Parathyroid adenoma (tissue), 2 donors: ENCODE measurements around the gene TNFRSF12A.

Experiments
- H2AFZ ChIP-seq: fragments of 300-600 bp; sonication (generic); one replicate; pipeline ENCODE4 v1.7.0; 2017; ENCODE audit warnings: antibody characterized with exemption, mild to moderate bottlenecking
- H3K27ac ChIP-seq: fragments of 300-600 bp; sonication (generic); one replicate; pipeline ENCODE4 v1.7.0; 2017
- H3K27me3 ChIP-seq: fragments of 300-600 bp; sonication (generic); one replicate; pipeline ENCODE4 v1.7.0; 2017; ENCODE audit warnings: low read length; ENCODE audit not compliant: control insufficient read depth, insufficient read depth
- H3K36me3 ChIP-seq: fragments of 300-600 bp; sonication (generic); one replicate; pipeline ENCODE4 v1.7.0; 2017; ENCODE audit warnings: low read length; ENCODE audit not compliant: control insufficient read depth, insufficient read depth
- H3K4me1 ChIP-seq: fragments of 300-600 bp; sonication (generic); one replicate; pipeline ENCODE4 v1.7.0; 2017; ENCODE audit warnings: control low read depth
- H3K4me2 ChIP-seq: fragments of 300-600 bp; sonication (generic); one replicate; pipeline ENCODE4 v1.7.0; 2017; ENCODE audit warnings: low read length
- H3K4me3 ChIP-seq: fragments of 300-600 bp; sonication (generic); one replicate; pipeline ENCODE4 v1.7.0; 2017; ENCODE audit warnings: low read depth, low read length
- H3K79me2 ChIP-seq: fragments of 300-600 bp; sonication (generic); one replicate; pipeline ENCODE4 v1.7.0; 2017; ENCODE audit warnings: control low read depth
- H3K9ac ChIP-seq: fragments of 300-600 bp; sonication (generic); one replicate; pipeline ENCODE4 v1.7.0; 2017; ENCODE audit warnings: mild to moderate bottlenecking
- H3K9me3 ChIP-seq: fragments of 300-600 bp; sonication (generic); one replicate; pipeline ENCODE4 v1.7.0; 2017; ENCODE audit warnings: low read length; ENCODE audit not compliant: control insufficient read depth
- TF ChIP-seq, protein P1 (sequence below): fragments of 300-600 bp; sonication (generic); IDR thresholded peaks from one replicate; pipeline ENCODE4 v1.7.0; 2017; ENCODE audit warnings: antibody characterized with exemption, mild to moderate bottlenecking
- donor health status: primary hyperparathyroidism.

TNFRSF12A gene

DNA sequence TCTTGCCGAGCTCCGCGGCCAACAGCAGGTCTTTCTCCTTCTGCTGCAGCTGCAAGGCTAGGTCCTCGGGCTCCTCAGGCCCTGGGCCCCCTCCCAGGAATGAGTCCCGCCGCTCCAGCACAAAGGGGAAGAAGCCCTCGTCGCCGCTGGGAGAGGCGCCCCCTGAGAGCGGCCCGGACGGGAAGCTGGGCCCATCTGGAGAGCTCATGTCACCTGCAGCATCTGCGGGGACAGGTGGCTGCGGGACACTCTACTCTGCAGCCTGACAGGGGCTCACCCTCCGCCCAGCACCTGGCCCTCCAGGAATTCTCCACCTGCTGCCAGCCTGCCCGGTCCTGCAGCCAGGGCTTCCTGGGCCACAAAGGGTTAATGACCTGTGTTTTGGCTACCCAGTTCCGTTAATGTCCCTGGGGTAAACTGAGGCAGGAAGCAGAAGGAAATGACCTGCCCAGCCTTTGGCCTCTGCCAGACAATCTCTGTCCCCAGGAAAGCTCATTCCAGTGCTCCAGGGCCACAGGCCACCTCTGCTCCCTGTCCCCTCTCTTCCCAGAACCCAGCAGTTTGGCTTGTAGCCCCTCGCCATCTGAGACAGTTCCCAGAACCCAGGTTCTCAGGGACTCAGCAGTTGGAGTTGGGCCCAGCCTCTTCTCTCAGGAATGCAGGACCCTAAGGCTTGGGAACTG lies 15.3 kb downstream of the TNFRSF12A start:
- H3K4me1 ChIP-seq, result no peaks in the 10 kb centered on the region
- no peaks in the 10 kb centered on the region for H3K27me3 ChIP-seq
- peak overlapping the region; percentile 36 for H3K4me3 ChIP-seq
- H3K9ac ChIP-seq, result no peak overlapping the region
- H2AFZ ChIP-seq, result no peak overlapping the region
- TF ChIP-seq, protein P1, sequence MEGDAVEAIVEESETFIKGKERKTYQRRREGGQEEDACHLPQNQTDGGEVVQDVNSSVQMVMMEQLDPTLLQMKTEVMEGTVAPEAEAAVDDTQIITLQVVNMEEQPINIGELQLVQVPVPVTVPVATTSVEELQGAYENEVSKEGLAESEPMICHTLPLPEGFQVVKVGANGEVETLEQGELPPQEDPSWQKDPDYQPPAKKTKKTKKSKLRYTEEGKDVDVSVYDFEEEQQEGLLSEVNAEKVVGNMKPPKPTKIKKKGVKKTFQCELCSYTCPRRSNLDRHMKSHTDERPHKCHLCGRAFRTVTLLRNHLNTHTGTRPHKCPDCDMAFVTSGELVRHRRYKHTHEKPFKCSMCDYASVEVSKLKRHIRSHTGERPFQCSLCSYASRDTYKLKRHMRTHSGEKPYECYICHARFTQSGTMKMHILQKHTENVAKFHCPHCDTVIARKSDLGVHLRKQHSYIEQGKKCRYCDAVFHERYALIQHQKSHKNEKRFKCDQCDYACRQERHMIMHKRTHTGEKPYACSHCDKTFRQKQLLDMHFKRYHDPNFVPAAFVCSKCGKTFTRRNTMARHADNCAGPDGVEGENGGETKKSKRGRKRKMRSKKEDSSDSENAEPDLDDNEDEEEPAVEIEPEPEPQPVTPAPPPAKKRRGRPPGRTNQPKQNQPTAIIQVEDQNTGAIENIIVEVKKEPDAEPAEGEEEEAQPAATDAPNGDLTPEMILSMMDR, result no peak
- no peaks in the 10 kb centered on the region for H3K9me3 ChIP-seq
- no peaks in the 10 kb centered on the region for H3K36me3 ChIP-seq
- H3K4me2 ChIP-seq, result peak overlapping the region; percentile 48
- H3K79me2 ChIP-seq, result no peaks in the 10 kb centered on the region
- H3K27ac ChIP-seq, result no peak overlapping the region

DNA sequence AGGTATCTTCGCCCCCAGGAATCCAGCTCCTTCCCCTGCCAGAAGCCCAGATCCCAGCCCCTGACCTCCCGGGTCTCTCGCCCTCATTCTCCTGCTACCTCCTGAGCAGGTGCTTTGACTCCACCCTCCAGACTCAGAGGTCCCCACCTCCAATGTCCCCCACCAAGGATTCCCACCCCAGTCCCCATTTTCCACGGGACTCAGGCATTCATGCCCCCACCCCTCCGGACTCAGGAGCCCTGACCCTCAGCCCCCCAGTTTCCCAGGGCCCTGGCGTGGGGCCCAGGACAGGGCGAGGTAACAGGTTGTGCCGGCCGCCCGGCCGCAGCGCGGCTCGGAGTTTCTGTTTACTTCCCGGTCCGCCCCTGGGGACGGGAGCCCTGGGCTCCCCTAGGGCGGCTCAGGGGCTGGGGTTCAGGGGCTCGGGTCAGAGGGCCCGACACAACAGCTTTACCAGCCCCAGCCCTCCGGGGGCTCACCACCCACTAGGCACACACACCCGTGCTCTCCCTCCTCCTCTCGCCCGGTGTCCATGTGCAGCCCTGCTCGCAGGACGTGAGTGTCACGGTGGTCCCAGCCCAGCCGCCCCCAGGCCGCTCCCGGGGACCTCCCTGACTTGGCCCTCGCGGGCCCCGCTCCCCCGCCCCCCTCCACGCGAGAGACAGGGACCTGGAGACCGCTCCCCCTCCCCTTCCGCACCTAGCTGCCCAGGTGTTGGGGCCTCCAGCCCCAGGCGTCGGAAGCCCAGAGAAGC lies 16.0 kb downstream of the TNFRSF12A start:
- Histone ChIP-seq H3K27ac (no peak overlapping the region), H3K9me3 (no peaks in the 10 kb centered on the region), H3K79me2 (no peaks in the 10 kb centered on the region), H3K9ac (no peak overlapping the region), H3K4me3 (peak overlapping the region; percentile 36), H3K27me3 (no peaks in the 10 kb centered on the region), H3K36me3 (no peaks in the 10 kb centered on the region), H2AFZ (peak overlapping the region; percentile 67), H3K4me2 (peak overlapping the region; percentile 48), H3K4me1 (no peaks in the 10 kb centered on the region)
- TF ChIP-seq, protein P1, result no peak

GRCh38 chr16:3036726-3037315 lies 16.7 kb downstream of the TNFRSF12A start, which contains the start of gene BICDL2:
Gene BICDL2 (minus strand): TSS chr16:3036944. CDS start chr16:3035496, 1,448 bp downstream.
- H3K4me2 ChIP-seq, result peak within 1 kb of the TSS; percentile 48
- no peaks in the 10 kb centered on the region for H3K9me3 ChIP-seq
- TF ChIP-seq, protein P1, result no peak
- H3K27ac ChIP-seq, result no peak within 1 kb of the TSS
- H3K36me3 ChIP-seq, result no peaks in the 10 kb centered on the region
- H3K27me3 ChIP-seq, result no peaks in the 10 kb centered on the region
- H3K4me1 ChIP-seq, result no peaks in the 10 kb centered on the region
- H3K9ac ChIP-seq, result no peak within 1 kb of the TSS
- H3K4me3 ChIP-seq, result peak within 1 kb of the TSS; percentile 36
- H2AFZ ChIP-seq, result peak within 1 kb of the TSS; percentile 67
- no peaks in the 10 kb centered on the region for H3K79me2 ChIP-seq

DNA sequence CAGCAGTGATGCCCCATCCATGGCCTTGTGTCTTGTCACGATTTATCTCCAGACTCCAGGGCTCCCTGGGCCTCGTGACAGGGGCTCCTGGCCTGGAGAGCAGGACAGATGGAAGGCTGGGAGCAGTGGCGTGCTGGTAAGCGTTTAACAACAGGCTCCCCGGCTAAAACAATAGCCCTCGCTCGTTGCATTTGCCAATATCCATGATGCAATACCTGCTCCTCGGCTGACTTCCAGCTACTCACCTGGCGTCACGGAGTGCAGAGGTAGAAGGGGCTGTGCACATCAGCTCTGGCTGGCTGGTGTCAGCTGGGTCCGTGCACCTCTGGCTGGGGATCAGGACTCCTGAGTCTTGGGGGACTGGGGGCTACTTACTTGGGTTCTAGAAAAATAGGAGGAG lies 18.1 kb downstream of the TNFRSF12A start:
- H2AFZ ChIP-seq, result no peak overlapping the region
- H3K4me3 ChIP-seq, result no peak overlapping the region
- H3K36me3 ChIP-seq, result no peaks in the 10 kb centered on the region
- no peaks in the 10 kb centered on the region for H3K27me3 ChIP-seq
- H3K4me1 ChIP-seq, result no peaks in the 10 kb centered on the region
- no peaks in the 10 kb centered on the region for H3K9me3 ChIP-seq
- no peaks in the 10 kb centered on the region for H3K79me2 ChIP-seq
- H3K9ac ChIP-seq, result no peak overlapping the region
- H3K4me2 ChIP-seq, result no peak overlapping the region
- H3K27ac ChIP-seq, result no peak overlapping the region
- TF ChIP-seq, protein P1, result no peak
